B cell (primary cell): ENCODE results near the gene STX17. TPM values are rescaled to one million over a fixed set of nuclear protein-coding genes. Genes with fewer than 3 reads are reported as not detected.

Experiments used
- ATAC-seq: fragments of 200-7000 bp; cut with Tn5 transposase; one replicate; pipeline ENCODE4 v1.10.0; 2021; ENCODE audit warnings: low read depth, mild to moderate bottlenecking, moderate number of reproducible peaks, moderate library complexity
- CTCF ChIA-PET: fragments of 350-600 bp; sonication (Branson Sonifier 250); formaldehyde crosslinking; loops from one replicate; lab custom pipeline; 2021; ENCODE audit warnings: antibody characterized with exemption, inconsistent platforms; lab: Charles Lee
- POLR2A ChIA-PET: fragments of 350-600 bp; sonication (Branson Sonifier 250); formaldehyde crosslinking; loops from one replicate; lab custom pipeline; 2021; ENCODE audit warnings: antibody characterized with exemption; lab: Charles Lee
- DNase-seq: peaks from one replicate; pipeline ENCODE4 v3.0.0; 2013
- H2AFZ ChIP-seq: 2 replicates; pipeline ENCODE4 v1.6.1; 2012; ENCODE audit warnings: mild to moderate bottlenecking, low read depth, low read length; ENCODE audit not compliant: insufficient read depth, poor library complexity, severe bottlenecking
- H3K27ac ChIP-seq, 2 donors: 1 replicate in 1 of 2; 2 replicates in 1 of 2; pipeline ENCODE4 v1.5.1; 2012 to 2013; ENCODE audit warnings: low read length in 2 of 2, mild to moderate bottlenecking in 2 of 2, moderate library complexity in 1 of 2
- H3K27me3 ChIP-seq, 4 experiments: fragments of 200-600 bp in 1 of 4; sonication (generic) in 1 of 4; replicated peaks in 1 of 4; 1 replicate in 2 of 4; 2 replicates in 2 of 4; pipeline versions ENCODE4 v1.6.1 to v1.7.0; 2013 to 2016; ENCODE audit warnings: low read length in 3 of 4, mild to moderate bottlenecking in 2 of 4, mixed read lengths in 1 of 4, moderate library complexity in 1 of 4; ENCODE audit not compliant: insufficient read depth in 4 of 4, control insufficient read depth in 3 of 4; ENCODE audit errors: control extremely low read depth in 1 of 4
- H3K36me3 ChIP-seq, 2 experiments: replicated peaks in 1 of 2; 1 replicate in 1 of 2; 2 replicates in 1 of 2; pipeline versions ENCODE4 v1.6.1 to v1.7.1; 2013; ENCODE audit warnings: low read length in 1 of 2; ENCODE audit not compliant: insufficient read depth in 2 of 2, control insufficient read depth in 1 of 2; ENCODE audit errors: control extremely low read depth in 1 of 2, extremely low read depth in 1 of 2
- H3K4me1 ChIP-seq, 2 donors: fragments of 200-600 bp in 1 of 2; sonication (generic) in 1 of 2; 1 replicate in 1 of 2; 2 replicates in 1 of 2; pipeline versions ENCODE4 v1.5.1 to v1.6.1; 2013 to 2017; ENCODE audit warnings: low read length in 2 of 2; ENCODE audit not compliant: control insufficient read depth in 2 of 2, insufficient read depth in 2 of 2
- H3K4me2 ChIP-seq: replicated peaks from 2 replicates; pipeline ENCODE3; 2012; ENCODE audit warnings: mild to moderate bottlenecking, low read depth, low read length; ENCODE audit not compliant: poor library complexity, severe bottlenecking
- H3K4me3 ChIP-seq, 5 experiments: fragments of 200-600 bp in 1 of 5; sonication (generic) in 1 of 5; 1 replicate in 3 of 5; 2 replicates in 2 of 5; pipeline versions ENCODE4 v1.5.1 to v1.7.0; 2011 to 2016; ENCODE audit warnings: low read length in 4 of 5, mild to moderate bottlenecking in 4 of 5, low read depth in 2 of 5, control low read depth in 1 of 5, moderate library complexity in 1 of 5; ENCODE audit not compliant: insufficient read depth in 1 of 5; ENCODE audit errors: control extremely low read depth in 1 of 5, extremely low read depth in 1 of 5
- H3K79me2 ChIP-seq: fragments of 200-600 bp; sonication (generic); one replicate; pipeline ENCODE4 v1.6.0; 2016; ENCODE audit warnings: low read length; ENCODE audit not compliant: control insufficient read depth, insufficient read depth
- H3K9ac ChIP-seq: fragments of 200-600 bp; sonication (generic); 2 replicates; pipeline ENCODE4 v1.6.1; 2017; ENCODE audit warnings: mild to moderate bottlenecking, low read length, moderate library complexity
- H3K9me3 ChIP-seq, 3 donors: one replicate each; pipeline versions ENCODE4 v1.6.1 to v1.7.1; 2013; ENCODE audit warnings: low read length in 2 of 3; ENCODE audit not compliant: control insufficient read depth in 2 of 3, insufficient read depth in 1 of 3; ENCODE audit errors: control extremely low read depth in 1 of 3
- H4K20me1 ChIP-seq: 2 replicates; pipeline ENCODE4 v1.6.0; 2012; ENCODE audit warnings: mild to moderate bottlenecking, low read length; ENCODE audit not compliant: insufficient read depth, control insufficient read depth, poor library complexity, severe bottlenecking
- H3K27ac Mint-ChIP-seq: one replicate; pipeline ENCODE4 v1.8.0; 2021; ENCODE audit warnings: mixed read lengths
- H3K27me3 Mint-ChIP-seq: one replicate; pipeline ENCODE4 v1.8.0; 2021; ENCODE audit warnings: mixed read lengths
- H3K4me1 Mint-ChIP-seq: one replicate; pipeline ENCODE4 v1.8.0; 2021; ENCODE audit warnings: mixed read lengths
- H3K4me3 Mint-ChIP-seq: one replicate; pipeline ENCODE4 v1.8.0; 2021; ENCODE audit warnings: mixed read lengths
- H3K9me3 Mint-ChIP-seq: one replicate; pipeline ENCODE4 v1.8.0; 2022; ENCODE audit warnings: mixed read lengths; ENCODE audit not compliant: insufficient read depth
- CTCF ChIP-seq: fragments of 200-600 bp; IDR thresholded peaks from one replicate; pipeline ENCODE4 v1.8.0; 2022; ENCODE audit warnings: antibody characterized with exemption, mild to moderate bottlenecking
- EZH2 ChIP-seq: IDR thresholded peaks from 2 replicates; pipeline ENCODE4 v1.6.1; 2012; ENCODE audit warnings: borderline replicate concordance, low read depth, mild to moderate bottlenecking, moderate library complexity, low read length; ENCODE audit not compliant: insufficient read depth, poor library complexity, severe bottlenecking
- WGBS: methylation state at CpG from one replicate; pipeline ENCODE4 v1.1.5; 2013; ENCODE audit warnings: missing lambda C conversion rate; ENCODE audit not compliant: insufficient coverage; 5-methylcytosine and 5-hydroxymethylcytosine counted together
- intact Hi-C: fragments of 100-400 bp; cut with micrococcal nuclease; formaldehyde crosslinking; loops from one replicate; pipeline ENCODE4 v1.10.0; 2022
- polyA plus RNA-seq: library from polyadenylated mRNA; depleted of rRNA; stranded (reverse); fragments of >200 nt; gene quantifications from 2 replicates; pipeline ENCODE4 v1.2.3, GENCODE V29; 2012
- total RNA-seq, 2 donors: library from RNA; stranded (reverse); fragments of 120-200 nt in 1 of 2; gene quantifications; 1 replicate in 1 of 2; 2 replicates in 1 of 2; pipeline versions ENCODE4 v1.2.3 to v1.2.4, GENCODE V29; 2013 to 2022

Gene STX17
- total and polyA plus RNA-seq, 2 donors (not counting 1 experiment from before 2014, with no cell fraction given): 7.2 to 40.2 TPM

- Histone ChIP-seq H3K4me2 (no peak overlapping the region), H3K9me3 (no peaks in the 10 kb centered on the region), H3K27me3 (no peaks in the 10 kb centered on the region), H3K4me1 (no peaks in the 10 kb centered on the region), H3K79me2 (no peaks in the 10 kb centered on the region), H3K9ac (no peak overlapping the region), H3K4me3 (no peak overlapping the region), H2AFZ (no peak overlapping the region), H3K36me3 (peaks cover 5 to 22% of the 10 kb centered on the region in 2 experiments), H4K20me1 (no peaks in the 10 kb centered on the region), H3K27ac (no peak overlapping the region)
- Mint-ChIP-seq H3K9me3 (no peaks in the 10 kb centered on the region), H3K27ac (no peak overlapping the region), H3K4me3 (no peak overlapping the region), H3K27me3 (no peaks in the 10 kb centered on the region), H3K4me1 (no peaks in the 10 kb centered on the region)
- WGBS: 100% methylated on average over 2 of the region's 2 CpGs
- ChIA-PET CTCF (no interaction called here), POLR2A (no interaction called here)
- intact Hi-C loops: no loop called here
- DNase-seq: no peak
- TF ChIP-seq CTCF (no peak), EZH2 (no peak)
- ATAC-seq: no peak
Measured at GRCh38 chr9:99966001-99966400, 59.5 kb downstream of the STX17 start.

GRCh38 chr9:99966716-99967115, 60.3 kb downstream of the STX17 start:
- no peak for TF ChIP-seq EZH2
- Mint-ChIP-seq H3K4me1 (no peaks in the 10 kb centered on the region), H3K9me3 (no peaks in the 10 kb centered on the region), H3K27me3 (no peaks in the 10 kb centered on the region), H3K27ac (no peak overlapping the region), H3K4me3 (no peak overlapping the region)
- H3K9ac ChIP-seq: no peak overlapping the region
- POLR2A ChIA-PET: no interaction called here
- H3K4me2 ChIP-seq: no peak overlapping the region
- no peaks in the 10 kb centered on the region for H3K9me3 ChIP-seq
- H3K36me3 ChIP-seq: peaks cover 2 to 16% of the 10 kb centered on the region in 2 experiments
- H3K4me1 ChIP-seq: no peaks in the 10 kb centered on the region
- H3K79me2 ChIP-seq: no peaks in the 10 kb centered on the region
- WGBS: no CpG with 5 or more reads among the region's 2 CpGs
- no peak overlapping the region for H3K27ac ChIP-seq
- H4K20me1 ChIP-seq: no peaks in the 10 kb centered on the region
- intact Hi-C loops: no loop called here
- DNase-seq: no peak
- CTCF ChIA-PET: no interaction called here
- no peak overlapping the region for H2AFZ ChIP-seq
- no peaks in the 10 kb centered on the region for H3K27me3 ChIP-seq
- no peak for ATAC-seq
- no peak overlapping the region for H3K4me3 ChIP-seq
